Ramos (cell line): ENCODE data around the gene POLR2L.

Source experiments
- in situ Hi-C: fragments of 300-500 bp; cut with MboI; formaldehyde crosslinking; loops from one replicate; pipeline ENCODE4 v1.14.3; 2022; ENCODE audit warnings: low sequenced_read_pairs; ENCODE audit not compliant: unreplicated experiment

POLR2L gene

DNA sequence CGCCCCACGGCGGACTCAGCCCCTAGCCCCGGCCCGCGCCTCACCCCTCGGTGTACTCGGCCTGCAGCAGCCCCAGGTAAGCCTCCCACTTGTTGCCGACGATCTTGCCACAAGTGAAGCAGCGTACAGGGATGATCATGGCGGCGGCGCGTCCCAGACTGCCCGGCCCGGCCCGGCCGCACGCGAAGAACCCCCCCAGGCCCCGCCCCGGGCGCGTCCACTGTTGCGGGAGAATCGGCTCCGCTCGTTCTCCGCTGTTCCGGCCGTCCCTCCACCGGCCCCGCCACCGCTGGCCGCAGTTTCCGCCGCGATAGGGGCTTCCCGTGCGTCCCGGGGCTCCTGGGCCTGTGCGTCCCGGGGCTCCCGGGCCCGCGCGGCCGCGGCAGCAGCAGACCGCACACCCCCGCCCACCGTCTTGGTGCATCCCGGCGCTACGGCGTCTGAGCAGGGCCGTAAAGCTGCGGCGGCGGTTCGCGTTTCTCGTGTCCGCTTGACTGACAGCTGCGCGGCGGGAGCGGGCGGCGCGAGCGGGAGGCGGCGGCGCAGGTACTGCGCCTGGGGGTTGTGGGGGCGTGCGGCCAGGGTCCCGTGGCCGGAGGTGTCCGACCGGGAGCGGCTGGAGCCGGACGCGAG lies at the start of gene POLR2L, which contains the start of gene TSPAN4:
Gene POLR2L (minus strand): TSS at position 160 of the 633 bp plus-strand sequence. CDS start 21 bp downstream, at position 139.
Gene TSPAN4 (plus strand): TSS at position 483 of the 633 bp plus-strand sequence. CDS start 7,453 bp downstream, outside the sequence.
- in situ Hi-C loops, result no loop called here

DNA sequence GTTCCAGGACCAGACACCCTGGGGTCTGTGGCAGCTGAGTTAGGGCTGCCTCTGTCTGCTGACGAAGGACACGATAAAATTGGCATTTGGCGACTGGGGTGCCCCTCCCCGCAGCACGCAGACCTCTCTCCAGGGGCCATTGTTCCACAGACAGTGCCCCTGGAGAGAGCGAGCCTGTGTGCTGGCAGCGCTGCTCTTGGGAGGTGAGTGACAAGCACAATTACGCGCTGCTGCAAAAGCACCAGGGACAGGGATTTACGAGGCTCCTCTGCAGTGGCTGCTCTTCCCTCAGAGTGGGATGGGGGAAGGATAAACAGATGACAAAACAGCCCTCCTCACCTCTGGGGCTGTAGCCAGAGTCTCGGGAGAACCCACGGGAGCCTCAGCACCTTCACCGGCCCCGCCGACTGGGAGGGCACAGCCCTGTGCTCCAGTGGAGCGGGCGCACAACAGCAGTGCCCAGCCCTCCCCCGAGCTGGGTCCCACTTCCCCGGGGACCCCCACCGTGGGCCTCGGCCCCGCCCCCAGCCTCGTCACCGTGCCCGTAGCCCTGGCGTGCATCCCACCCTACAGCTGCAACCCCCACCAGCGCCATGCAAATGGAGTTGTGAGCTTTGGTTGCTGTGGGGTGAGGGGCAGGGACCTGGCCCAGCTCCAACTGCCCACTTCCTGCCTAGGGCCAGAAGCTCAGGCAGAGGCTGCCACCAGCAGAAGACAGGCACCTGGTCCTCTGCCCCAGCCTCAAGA lies 48.6 kb upstream of the POLR2L start:
- in situ Hi-C loops, result no loop called here

DNA sequence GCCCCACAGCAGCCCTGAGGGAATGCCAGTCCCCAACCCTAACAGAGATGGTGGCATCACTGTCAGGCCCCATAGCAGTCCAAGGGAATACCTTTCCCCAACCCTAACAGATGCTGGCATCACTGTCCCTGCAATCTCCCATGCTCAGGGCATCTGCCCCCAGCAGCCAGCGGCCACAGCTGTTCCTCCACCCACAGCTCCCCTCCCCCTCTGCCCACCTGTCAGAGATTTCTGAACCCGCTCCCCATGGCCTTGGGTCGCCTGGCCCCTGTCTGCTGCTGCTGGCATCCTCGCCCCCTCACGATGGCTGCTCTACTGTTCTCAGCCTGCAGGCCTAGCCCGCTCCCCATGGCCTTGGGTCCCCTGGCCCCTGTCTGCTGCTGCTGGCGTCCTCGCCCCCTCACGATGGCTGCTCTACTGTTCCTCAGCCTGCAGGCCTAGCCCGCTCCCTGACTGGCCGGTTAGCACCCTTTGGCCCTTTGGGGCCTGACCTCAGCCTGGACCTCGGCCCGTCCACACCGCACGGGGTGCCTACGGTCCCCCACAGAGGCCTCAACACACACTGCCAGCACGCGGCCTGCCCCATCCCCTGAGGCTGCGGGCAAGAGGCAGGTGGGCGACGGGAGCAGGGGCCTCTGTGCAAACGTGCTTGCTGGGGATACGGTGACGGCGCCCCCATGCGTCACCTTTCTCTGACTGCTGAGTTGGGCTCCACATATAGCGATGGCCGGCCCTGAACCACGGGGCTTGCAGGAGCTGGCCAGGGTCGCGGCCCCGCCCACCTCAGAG lies 47.6 kb upstream of the POLR2L start:
- in situ Hi-C loops, result no loop called here

DNA sequence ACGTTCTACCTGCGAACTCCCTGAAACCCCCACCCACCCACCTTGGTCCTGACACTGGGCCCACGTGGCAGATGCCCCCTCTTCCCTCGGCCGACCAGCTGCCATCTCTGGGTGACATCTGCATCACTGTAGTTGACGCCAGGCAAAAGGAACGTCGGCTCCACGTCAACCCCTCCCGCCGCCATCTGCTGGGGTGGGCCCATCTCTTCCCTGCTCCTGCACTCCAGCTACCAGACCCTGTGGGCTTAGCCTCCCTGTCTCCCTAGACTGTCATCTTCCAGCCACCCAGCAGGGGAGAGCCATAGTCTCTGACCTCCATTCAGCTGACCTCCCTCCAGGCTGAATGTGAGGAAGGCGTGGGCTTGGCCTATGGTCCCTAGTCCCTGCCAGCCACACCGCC lies 46.9 kb upstream of the POLR2L start:
- in situ Hi-C loops, result no loop called here

DNA sequence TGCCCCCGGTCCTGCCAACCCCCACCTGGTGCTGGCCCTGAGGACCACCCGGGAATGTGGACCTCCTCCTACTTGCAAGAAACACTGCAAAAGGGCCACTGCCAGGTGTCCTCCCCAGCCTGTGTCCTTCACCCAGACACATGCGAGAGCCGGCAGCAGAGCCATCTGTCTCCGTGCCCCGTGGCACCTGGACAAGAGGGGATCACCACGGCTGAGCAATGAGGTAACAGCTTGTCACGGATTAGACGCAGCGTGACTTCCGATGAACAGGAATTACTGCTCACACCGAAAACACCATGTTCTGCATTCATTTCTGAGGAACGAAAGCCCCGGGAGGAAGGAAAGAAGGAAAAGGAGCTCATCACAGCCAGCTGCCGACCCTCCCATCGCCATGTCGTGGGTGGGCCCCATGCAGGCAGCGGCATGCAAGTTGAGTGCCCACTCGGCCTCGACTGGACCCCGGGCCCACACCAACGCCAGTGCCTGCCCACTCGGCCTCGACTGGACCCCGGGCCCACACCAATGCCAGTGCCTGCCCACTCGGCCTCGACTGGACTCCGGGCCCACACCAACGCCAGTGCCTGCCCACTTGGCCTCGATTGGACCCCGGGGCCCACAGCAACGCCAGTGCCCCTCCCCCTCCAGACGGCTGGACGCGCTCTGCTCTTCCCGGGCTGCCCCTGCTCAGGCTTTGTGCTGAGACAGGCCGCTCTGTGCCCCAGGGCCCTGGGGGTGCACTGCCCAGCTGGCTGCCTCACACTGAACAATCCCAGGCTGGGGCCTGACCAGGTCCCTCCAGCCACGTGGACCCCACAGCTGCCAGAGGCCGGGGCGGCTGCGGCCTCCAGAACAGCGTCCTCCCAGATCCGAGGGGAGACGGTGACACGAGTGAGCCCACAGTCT lies 46.2 kb upstream of the POLR2L start:
- in situ Hi-C loops, result no loop called here

DNA sequence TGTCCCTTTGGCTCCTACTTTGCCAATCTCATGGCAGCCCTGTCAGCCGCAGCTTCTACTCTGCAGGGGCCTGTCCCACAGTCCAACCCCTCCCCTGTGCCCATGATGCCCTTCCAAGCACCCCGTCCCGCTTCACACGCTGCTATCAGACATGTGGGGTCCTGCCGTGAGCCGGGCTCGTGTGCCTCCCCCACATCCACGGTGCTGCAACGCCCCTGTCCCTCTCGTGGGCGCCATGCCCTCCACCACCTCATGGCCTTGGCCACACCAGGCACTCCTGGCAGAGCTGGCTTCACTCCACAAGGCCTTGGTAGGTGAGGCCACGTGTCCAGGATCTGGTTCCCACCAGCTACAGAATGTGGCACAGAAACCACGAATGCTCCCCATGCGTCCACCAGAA lies 45.3 kb upstream of the POLR2L start:
- in situ Hi-C loops, result no loop called here

DNA sequence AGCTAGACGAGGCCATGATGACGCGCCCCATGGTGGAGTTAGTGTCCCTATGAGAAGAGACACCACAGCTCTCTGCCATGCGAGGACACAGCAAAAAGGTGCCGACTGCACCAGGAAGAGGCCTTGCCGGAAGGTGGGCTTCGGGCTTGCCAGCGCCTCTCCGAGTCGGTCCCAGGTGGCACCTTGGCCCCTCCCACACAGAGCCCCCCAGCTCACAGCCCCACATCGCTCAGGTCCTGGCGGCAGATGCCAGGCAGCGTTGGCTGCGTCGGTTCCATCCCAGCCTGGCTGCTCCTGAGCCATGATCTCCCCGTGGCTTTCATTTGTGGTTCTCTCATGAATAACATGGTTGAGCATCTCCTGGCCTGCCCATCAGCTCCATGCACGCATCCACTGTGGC lies 44.2 kb upstream of the POLR2L start:
- in situ Hi-C loops, result no loop called here

DNA sequence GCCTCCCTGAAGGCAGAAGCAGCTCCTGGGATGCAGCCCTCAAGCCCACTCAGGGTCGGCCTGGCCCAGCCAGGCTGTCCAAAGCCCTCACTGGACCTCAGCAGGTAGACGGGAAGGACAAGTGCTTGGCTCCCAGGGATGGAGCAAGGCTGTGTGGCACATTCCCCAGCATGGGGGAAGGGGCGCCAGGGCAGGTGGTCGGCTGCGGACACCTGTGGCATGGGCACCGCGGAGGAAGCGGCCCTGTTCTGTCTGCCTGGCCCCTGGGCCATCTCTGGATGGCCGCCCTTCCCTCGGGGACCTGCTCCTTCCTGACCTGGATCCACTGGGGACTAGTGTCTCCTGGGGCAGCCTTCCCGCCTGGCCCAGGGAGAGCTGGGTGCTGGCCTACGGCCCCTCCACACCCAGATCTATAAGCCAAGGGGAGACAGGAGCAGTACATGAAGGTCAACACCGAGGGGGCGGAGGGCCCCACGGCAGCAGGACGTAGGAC lies 42.3 kb upstream of the POLR2L start:
- in situ Hi-C loops, result no loop called here

DNA sequence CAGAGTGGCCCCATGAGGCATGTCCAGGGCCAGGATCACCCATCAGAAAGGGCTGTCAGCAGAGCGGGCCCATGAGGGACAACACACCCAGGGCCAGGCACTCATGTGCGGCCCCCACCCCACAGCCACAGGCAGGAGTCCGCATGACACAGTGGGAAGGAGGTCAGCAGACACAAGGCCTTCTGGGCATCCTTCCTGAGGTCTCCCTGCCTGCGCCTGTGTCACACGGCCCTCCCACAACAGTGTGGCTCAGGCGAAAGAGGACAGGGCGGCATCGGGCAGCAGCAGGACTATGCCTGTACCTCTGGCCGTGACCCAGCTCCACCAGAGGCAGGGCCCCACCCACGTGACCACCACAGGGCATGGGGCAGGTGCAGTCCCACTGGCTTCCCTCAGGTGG lies 41.2 kb upstream of the POLR2L start:
- in situ Hi-C loops, result no loop called here

DNA sequence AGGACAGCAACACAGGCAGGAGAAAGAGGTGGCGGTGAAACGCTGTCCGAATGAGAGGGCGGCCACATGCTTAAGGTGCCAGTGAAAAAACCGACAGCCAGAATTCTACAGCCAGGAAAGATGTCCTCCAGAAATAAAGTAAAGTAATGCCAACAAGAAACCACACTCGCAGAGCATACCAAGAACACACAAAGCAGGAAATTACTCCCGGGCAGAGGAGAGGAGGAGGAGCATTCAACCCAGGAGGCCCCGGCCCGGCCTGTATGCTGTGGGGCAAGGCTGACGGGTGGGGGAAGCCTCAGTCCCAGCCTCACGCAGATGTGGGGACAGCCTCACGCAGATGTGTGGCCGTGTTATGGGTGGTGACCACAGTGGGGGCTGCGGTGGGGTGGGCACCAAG lies 40.3 kb upstream of the POLR2L start:
- in situ Hi-C loops, result no loop called here

DNA sequence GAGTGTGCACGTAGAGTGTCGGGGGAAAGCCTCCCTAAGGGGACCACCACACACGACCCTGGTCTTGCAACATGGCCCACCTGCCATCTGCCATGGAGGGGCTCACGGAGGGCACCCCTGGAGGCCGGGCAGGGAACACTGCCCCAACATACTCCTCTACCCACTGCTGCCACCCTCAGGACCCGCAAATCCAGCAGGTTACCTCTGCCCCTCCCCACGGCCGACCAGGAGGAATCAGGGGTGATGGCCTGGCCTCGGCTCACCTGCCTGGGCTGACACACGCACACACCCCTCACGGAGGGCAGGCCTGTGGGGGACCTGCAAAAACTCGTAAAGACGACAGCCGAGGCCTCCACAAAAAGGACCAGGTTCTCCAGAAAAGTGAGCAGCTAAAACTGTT lies 38.1 kb upstream of the POLR2L start:
- in situ Hi-C loops, result no loop called here

DNA sequence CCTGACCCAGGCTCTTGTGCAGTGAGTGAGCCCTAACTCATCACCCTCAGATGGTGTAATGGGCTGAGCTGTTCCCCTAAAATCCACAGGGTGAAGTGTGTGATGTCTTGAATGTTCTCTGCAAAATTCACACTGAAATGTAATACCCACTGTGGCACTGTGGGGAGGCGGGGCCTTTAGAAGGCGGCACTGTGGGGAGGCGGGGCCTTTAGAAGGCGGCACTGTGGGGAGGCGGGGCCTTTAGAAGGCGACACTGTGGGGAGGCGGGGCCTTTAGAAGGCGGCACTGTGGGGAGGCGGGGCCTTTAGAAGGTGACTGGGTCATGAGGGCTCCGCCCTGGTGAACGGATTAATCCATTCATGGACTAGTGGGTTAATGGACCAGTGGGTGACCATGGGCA lies 35.2 kb upstream of the POLR2L start:
- in situ Hi-C loops, result no loop called here

DNA sequence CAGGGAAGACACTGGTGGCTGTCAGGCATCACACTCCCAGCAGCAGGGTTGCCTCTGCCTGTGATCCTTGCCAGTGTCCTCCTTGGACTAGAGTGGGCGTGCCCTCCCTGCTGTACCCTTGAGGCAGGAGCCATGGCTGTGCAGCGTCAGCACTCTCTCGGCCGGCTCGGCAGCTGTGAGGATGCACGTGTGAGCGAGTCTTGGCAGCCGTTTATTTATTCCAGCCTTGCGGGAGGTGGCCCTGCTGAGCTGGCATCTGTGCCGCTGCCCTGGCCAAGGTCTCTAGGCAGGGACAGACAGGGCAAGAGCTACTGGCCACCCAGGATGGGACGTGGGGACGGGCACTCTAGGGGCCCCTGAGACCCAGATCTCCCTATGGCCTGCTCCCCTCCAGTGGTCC lies 34.2 kb upstream of the POLR2L start:
- in situ Hi-C loops, result no loop called here

DNA sequence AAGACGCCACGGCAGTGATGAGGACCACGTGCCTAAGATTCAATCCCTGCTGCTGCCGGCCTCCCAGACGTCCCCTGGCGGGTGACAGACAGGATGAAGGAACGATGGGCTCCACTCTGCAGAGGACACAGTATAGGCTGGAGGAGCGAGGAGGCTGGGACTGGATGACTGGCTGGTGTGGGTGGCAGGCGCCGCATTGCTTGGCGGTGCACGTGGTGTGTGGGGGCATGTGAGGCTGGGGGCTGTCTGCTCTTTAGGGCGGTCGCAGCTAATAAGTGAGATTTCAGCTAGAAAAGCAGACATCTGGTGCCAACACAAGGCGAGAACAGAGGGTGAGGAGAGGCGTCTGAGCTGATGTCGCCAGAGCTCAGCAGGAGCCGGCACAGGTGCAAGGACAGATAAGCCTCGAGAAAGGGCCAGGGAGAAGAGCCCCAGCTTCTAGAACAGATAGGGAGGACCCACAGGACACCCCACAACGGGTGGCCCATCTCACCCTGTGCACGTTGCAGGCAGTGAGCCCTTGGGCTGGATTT lies 33.5 kb upstream of the POLR2L start:
- in situ Hi-C loops, result no loop called here

DNA sequence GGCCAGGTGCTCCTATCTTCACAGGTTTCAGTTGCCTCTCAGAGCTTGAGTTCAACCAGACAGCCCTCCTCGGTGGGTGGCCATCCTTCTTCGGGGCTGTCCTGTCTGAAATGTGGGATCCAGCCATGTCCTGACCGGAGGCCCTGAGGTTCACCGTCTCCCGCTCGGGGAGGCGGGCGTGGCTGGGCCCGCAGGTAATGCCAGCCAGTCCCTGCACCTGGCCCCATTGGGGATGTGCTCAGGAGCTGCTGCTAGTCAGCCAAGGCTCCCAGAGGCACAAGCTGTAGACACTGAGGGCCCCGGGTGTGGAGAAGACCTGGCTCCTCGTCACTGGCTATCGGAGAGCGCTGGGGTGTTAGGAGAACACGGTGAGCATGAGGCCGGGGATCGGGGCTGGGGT lies 32.9 kb upstream of the POLR2L start:
- in situ Hi-C loops, result no loop called here

DNA sequence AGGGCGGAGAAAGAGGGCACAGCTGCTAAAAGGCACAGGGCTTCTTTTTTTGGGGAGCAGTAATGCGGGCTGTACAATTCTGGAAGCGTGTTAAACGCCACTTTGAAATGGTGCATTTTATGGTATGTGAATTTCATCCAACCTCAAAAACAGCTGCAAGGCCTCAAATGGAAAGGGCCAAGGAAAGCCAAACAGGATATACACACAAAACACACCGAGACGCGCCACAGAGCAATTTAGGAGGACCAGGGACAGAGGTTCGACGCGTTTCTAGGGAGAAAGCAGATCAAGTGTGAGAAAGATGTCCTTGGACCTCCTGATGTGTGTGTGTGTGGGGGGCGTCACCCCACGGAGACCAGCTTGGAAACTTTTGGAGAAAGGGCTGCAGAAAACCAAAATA lies 31.4 kb upstream of the POLR2L start:
- in situ Hi-C loops, result no loop called here

DNA sequence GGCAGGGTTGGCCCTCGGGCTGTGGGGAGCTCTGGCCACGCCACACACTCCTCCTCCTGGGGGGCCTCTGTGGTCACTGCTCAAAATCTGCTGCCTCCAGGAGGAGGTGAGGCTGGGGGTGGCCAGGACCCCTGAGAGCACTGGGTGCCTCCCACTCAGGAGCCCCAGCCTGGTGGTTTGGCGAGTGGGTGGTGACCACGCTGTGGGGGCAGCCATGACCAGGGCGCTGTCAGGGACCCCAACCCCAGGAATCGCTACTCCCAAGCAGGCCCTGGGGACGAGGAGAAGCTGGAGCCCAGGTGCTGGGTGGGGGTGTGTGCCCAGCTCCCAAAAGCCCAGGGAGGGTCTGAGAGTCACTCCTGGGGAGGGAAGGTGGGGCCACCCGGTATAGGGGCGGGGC lies 30.5 kb upstream of the POLR2L start:
- in situ Hi-C loops, result no loop called here

DNA sequence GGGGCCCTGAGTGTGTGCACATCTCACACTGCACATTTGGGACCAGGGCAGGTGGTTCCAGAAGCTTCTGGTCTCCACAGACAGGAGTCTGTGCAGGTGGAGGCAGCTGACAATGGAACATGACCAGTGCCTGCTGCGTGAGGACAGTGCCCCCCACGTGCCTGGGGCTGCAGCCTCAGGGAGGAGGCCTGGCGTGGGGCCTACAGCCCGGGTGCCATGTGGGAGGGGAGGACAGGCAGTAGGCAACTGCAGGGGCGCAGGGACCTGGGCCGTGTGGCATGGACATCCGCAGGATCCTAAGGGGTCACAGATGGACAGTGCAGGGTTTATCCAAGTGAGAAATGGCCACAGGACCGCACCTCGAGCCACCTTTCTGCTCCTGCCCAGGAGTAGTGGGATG lies 29.1 kb upstream of the POLR2L start:
- in situ Hi-C loops, result no loop called here

DNA sequence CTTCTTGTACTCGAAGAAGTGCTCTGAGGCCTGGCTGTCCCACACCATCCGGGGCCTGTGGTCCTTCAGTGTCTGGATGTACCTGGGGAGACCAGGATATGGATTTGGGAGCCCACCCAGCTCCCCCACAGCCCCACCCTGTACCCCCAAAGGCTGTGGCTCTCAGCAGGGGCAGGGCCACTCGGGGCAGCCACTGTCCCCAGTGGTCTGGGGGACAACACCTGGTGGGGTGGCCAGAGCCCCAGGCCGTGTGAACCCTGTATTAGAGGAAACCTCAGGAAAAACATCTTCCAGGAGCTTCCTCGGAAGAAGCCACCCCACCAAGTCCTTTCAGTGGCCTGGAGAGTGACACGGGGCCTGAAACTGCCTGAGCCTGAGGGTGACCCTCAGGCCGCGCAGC lies 28.1 kb upstream of the POLR2L start:
- in situ Hi-C loops, result no loop called here

DNA sequence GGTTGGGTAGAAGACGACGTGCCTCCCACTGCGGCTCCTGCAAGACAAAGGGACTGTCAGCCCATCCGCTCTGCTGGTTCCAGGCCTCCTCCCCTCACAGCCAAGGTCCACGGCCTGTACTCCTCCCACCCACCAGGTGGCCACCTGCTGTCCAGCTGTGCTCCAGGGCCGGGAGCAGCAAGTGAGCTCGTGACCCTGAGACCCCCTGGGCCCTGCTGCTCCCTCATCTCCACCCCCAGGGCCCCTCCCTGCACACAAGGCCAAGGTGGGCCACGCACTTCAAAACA lies 27.7 kb upstream of the POLR2L start:
- in situ Hi-C loops, result no loop called here
